H1 (cell line): Measurements from ENCODE around the gene MAML3. TPM values are rescaled to one million over a fixed set of nuclear protein-coding genes. Genes with fewer than 3 reads are reported as not detected.

ENCODE experiments used
- CREB1 ChIP-seq: IDR thresholded peaks from 2 replicates; pipeline ENCODE4 v1.6.1; 2012; ENCODE audit warnings: inconsistent platforms
- CTBP2 ChIP-seq: IDR thresholded peaks from 2 replicates; pipeline ENCODE4 v1.7.0; 2011; ENCODE audit warnings: borderline replicate concordance, mild to moderate bottlenecking, moderate library complexity, mixed read lengths, low read length; ENCODE audit not compliant: insufficient read depth, insufficient read length
- GABPA ChIP-seq: IDR thresholded peaks from 2 replicates; pipeline ENCODE4 v1.6.1; 2011; ENCODE audit warnings: mild to moderate bottlenecking, low read length, moderate library complexity, borderline replicate concordance; ENCODE audit not compliant: insufficient read depth
- KDM1A ChIP-seq: fragments of 200-600, 300-600 bp; sonication (generic); IDR thresholded peaks from 2 replicates; pipeline ENCODE4 v1.7.1; 2016; ENCODE audit warnings: mild to moderate bottlenecking, low read length, borderline replicate concordance
- PHF8 ChIP-seq: fragments of 200-600 bp; sonication (generic); conservative IDR thresholded peaks from 2 replicates; pipeline ENCODE4 v1.7.1; 2012; ENCODE audit warnings: low read depth, mild to moderate bottlenecking, inconsistent platforms, low read length, moderate library complexity
- SAP30 ChIP-seq: fragments of 300-600 bp; sonication (generic); IDR thresholded peaks from 2 replicates; pipeline ENCODE4 v1.7.1; 2012; ENCODE audit warnings: low read length, moderate library complexity, mild to moderate bottlenecking, inconsistent platforms; ENCODE audit not compliant: insufficient read depth, insufficient replicate concordance
- SIN3A ChIP-seq, 2 experiments: IDR thresholded peaks in 1 of 2; conservative IDR thresholded peaks in 1 of 2; 2 replicates each; pipeline ENCODE4 v1.6.1; 2011 to 2012; ENCODE audit warnings: low read length in 2 of 2, improper control_type of control experiment in 1 of 2, low read depth in 1 of 2, mild to moderate bottlenecking in 1 of 2
- TEAD4 ChIP-seq: IDR thresholded peaks from 2 replicates; pipeline ENCODE4 v1.6.1; 2012; ENCODE audit warnings: low read depth, low read length, inconsistent platforms, mixed read lengths
- polyA plus RNA-seq, 7 experiments: library from polyadenylated mRNA; depleted of rRNA in 3 of 7; stranded (reverse) in 5 of 7; unstranded in 2 of 7; fragments of >200 nt in 5 of 7; fragments of 200-250 nt in 2 of 7; gene quantifications; 1 replicate in 5 of 7; 2 replicates in 1 of 7; 4 replicates in 1 of 7; pipeline versions ENCODE4 v1.2.1 to v1.2.3, GENCODE V29; 2011 to 2013; ENCODE audit warnings: missing spikeins in 2 of 7, mixed read lengths in 2 of 7
- total RNA-seq: library from RNA; stranded (reverse); fragmentation: NEBNext Ultra II Directional; extraction: Animal tissue kit (Norgen Biotek cat#: 25700); gene quantifications from 2 replicates; pipeline ENCODE4 v1.2.1, GENCODE V29; 2021
- TF ChIP-seq, protein P1 (sequence below): IDR thresholded peaks from 2 replicates; pipeline ENCODE4 v1.6.1; 2012; ENCODE audit warnings: low read length, inconsistent platforms

Gene MAML3
- total and polyA plus RNA-seq, 2 of the 8 experiments (the other 6 are each of a cell fraction or from before 2014, with no cell fraction given), result 2.1 to 5.7 TPM

- TF ChIP-seq, protein P1, sequence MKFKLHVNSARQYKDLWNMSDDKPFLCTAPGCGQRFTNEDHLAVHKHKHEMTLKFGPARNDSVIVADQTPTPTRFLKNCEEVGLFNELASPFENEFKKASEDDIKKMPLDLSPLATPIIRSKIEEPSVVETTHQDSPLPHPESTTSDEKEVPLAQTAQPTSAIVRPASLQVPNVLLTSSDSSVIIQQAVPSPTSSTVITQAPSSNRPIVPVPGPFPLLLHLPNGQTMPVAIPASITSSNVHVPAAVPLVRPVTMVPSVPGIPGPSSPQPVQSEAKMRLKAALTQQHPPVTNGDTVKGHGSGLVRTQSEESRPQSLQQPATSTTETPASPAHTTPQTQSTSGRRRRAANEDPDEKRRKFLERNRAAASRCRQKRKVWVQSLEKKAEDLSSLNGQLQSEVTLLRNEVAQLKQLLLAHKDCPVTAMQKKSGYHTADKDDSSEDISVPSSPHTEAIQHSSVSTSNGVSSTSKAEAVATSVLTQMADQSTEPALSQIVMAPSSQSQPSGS, result no peak
- TF ChIP-seq TEAD4 (no peak), PHF8 (no peak), GABPA (no peak), KDM1A (no peak), CTBP2 (no peak), SIN3A (conservative IDR thresholded peaks at IDR 0.05 in 1 of 2, IDR thresholded peaks at IDR 0.05 in 1 of 2; ENCODE audit: low read depth in 1 of 2, low read length in 2 of 2) (no peak), SAP30 (no peak), CREB1 (no peak)
Observed at GRCh38 chr4:140061659-140062289, 92.2 kb downstream of the MAML3 start (continued).
